GM19468 (cell line): ENCODE results near the gene PTX3.

Experiments used
- ATAC-seq: cut with Tn5 transposase; IDR thresholded peaks from one replicate; pipeline ENCODE4 v1.9.1; 2021; ENCODE audit warnings: mild to moderate bottlenecking, moderate library complexity, moderate number of reproducible peaks; ENCODE audit not compliant: unreplicated experiment; ENCODE audit errors: extremely low read depth

PTX3 gene

DNA sequence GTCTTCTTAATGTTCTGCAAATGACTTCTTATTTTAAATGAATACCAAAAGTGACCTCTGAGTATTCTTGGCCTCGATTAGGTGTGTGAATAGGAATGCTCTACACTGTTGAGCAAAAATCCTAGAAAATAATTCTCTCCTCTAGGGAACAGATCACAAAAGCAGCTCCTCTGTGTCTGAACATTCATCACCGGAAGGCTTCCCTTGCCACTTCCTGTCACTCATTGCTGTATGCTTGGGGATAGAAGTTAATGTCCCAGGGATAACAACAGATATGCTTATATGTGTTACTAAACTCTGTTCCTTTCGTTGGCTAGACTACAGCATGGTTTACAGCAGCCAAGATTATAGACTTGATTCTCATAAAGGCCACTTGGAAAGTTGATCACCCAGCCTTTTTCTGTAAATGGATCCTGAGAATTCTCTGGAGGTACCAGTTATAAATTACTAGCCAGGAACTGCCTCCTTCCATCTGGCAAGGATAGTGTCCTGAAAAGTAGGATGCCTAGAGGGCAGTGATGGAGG, 16.0 kb upstream of the PTX3 start:
- ATAC-seq: no peak

DNA sequence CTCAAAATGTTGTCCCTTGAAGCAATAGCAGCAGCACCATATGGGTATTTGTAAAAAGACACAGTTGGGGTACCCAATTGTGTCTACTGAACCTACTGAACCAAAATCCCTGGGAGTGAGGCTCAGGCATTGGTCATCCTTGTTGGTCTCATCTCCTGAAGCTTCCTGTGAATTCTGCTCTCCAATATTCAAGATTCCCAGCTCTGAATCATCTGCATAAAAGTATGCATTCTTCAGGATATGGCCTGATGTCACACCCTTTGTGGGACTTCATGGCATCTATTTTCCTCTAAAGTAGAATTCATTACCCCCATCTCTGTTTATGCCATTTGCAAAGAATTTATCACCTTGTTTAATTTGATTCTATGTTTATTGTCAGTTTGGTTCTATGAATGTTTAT, 13.3 kb upstream of the PTX3 start:
- ATAC-seq: no peak

DNA sequence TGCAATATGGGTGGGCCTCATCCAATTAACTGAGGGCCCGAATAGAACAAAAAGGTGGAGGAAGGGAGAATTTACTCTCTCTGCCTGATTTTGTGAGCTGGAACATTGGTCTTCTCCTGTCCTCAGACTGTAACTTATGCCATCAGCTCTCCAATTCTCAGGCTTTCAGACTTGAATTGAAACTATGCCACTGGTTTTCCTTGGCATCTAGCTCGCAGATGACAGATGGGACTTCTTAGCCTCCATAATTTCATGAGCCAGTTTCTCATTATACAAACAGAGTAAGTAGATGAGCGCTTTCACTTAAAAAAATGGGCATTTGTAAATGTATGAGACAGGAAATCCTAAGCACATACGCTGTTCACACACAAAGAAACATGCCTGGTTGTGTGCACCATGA, 8.7 kb upstream of the PTX3 start:
- no peak for ATAC-seq

DNA sequence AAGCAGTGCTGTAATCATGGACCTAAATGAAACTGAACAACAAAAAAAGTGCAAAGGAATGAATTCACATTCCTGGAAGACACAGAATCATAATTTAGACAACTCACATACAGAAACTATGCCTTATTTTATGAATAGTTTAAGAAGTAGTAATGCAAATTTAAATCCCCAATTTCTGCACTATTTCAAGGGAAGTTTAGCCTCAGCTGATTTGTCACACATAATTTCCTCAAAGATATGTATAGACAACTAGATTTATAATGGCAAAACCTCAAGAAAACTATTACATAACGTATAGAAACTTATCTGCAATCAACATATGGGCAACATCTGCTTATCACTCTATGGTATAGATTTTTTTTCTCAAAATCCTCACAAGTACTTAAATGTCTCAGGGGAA, 7.8 kb upstream of the PTX3 start:
- no peak for ATAC-seq

DNA sequence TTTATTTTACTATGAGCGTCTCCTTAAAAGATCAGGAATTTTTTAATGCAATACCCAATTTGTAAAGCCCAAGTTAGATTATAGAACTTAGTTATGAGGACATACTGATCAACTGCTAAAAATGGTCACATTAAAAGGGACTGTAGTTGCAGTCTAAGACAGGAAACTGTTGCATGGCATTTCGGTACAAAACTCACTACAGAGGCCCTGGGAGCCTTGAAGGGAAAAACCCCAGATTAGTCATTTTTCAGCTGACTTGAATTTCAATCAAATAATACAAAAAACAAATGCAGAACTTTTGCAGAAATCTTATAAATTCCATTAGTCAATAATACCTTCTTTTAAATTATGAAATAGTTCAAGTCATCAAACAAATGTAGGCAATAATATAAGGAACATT, 6.9 kb upstream of the PTX3 start:
- no peak for ATAC-seq

DNA sequence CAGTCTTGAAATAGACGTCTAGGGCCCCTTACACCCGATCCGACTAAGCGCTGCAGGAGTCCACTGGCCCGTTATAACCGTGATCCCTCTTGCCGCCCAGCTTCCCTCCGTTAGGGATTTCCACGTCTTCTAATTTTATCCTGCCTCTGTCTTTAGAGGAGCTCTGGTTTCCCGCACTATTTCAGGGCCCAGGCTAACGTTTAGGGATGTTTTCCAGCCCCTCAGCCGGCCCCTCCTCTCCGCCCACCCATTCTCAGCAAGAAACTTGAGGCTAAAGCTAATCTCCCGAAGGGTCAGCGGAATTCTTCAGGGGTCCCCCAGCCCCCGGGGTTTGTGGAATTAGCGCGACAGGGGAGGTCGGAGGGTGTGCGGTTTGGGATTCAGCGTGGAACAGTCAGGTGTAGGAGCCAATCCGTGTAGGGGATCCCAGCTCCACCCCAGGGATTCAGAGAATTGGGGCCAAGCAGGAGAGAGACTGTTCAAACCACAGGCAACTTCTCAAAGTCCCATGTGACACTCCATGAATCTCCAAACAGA, 1.6 kb downstream of the PTX3 start:
- no peak for ATAC-seq

DNA sequence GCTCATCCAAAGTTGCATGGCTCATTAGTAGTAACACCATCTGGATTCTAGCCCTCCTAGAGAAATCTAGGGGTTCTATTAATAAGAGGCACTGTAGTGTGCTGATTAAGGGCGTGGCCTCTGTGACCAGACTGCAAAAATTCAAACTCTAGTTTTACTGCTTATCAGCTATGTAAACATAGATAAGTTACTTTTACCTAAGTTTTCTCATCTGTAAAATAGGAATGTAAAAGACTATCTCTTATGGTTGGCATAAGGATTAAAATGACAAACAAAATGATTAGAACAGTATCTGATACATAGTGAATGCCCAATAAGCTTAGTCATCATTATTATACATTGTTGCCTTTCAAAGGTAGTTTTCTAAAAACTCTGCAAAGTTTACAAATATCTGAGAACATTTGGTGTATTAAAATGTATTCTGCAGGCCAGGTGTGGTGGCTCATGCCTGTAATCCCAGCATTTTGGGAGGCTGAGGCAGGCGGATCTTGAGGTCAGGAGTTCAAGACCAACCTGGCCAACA, 4.5 kb downstream of the PTX3 start:
- ATAC-seq: no peak

DNA sequence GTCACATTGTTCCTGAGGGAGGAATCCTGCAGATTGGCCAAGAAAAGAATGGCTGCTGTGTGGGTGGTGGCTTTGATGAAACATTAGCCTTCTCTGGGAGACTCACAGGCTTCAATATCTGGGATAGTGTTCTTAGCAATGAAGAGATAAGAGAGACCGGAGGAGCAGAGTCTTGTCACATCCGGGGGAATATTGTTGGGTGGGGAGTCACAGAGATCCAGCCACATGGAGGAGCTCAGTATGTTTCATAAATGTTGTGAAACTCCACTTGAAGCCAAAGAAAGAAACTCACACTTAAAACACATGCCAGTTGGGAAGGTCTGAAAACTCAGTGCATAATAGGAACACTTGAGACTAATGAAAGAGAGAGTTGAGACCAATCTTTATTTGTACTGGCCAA, 6.1 kb downstream of the PTX3 start:
- no peak for ATAC-seq

DNA sequence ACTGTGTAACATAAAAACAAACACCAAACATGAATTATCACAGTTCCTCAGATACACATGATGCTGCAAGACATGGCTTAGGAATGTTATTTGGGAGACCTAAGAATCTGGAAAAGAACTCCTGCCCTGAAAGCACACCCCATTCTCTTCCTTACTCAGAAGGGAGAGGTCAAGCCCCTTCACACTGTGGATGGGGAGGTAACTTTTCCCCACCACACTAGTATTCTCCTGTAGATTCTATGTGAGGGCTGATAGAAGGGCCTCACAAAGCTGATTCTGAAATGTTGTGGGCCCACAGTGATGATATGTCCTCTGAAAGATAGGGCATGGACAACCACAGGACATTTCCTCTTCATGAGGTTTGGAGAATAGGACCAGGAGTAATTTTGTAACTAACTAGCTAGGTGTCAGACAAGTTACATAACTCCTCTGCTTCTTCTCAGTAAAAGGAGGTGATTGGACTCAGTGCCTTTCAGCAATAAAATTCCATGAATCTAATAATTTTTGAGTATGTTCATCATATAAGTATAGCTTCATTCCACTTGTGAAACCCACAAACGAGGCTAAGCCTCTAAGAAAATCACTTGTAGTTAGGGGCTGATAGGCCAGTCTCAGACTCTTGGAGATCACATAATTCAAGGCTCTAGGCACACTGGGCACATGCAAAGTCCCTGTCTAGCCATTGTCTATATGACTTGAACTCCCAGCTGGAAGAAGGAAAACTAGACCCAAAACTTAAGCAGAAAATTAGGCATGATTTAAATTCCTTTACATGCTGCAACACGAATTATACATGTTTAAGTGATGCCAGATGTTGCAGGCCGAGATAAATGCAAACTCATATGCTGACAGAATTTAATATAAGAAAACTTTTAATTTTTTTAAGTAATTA, 7.5 kb downstream of the PTX3 start:
- ATAC-seq: no peak

DNA sequence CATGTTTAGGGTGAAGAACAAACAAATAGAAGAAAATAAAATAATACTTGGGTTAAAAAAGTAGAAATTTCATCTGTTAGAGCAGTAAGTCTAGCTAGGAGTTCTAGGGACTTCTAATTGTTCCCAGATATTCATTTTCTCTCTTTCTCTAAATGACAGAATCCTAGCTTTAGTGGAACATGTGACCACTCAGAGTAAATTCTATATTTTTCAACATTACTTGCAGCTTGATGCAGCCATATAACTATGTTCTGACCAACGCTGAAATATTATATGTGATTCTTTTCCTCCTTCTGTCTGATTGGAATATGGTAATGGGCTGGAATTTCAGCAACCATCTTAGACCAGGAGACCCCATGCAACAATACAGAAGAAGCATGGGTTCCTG, 8.1 kb downstream of the PTX3 start:
- no peak for ATAC-seq

DNA sequence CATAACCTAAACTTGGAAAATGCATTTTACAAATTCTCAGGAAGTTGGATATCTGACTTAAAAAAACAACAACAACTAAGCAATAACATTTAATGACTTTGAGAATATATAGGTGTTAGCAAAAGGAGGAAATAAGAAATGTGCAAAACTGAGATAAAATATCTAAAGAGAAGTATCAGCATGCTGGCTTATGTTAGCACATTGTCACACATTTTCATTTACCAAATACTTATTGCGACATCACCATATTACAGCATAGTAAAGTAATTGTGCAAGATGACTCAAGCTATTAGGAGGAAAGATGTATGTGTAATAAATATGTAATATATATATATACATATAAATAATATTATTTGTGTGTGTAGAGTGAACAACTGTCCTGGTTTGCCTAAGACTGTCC, 9.2 kb downstream of the PTX3 start:
- ATAC-seq: no peak

DNA sequence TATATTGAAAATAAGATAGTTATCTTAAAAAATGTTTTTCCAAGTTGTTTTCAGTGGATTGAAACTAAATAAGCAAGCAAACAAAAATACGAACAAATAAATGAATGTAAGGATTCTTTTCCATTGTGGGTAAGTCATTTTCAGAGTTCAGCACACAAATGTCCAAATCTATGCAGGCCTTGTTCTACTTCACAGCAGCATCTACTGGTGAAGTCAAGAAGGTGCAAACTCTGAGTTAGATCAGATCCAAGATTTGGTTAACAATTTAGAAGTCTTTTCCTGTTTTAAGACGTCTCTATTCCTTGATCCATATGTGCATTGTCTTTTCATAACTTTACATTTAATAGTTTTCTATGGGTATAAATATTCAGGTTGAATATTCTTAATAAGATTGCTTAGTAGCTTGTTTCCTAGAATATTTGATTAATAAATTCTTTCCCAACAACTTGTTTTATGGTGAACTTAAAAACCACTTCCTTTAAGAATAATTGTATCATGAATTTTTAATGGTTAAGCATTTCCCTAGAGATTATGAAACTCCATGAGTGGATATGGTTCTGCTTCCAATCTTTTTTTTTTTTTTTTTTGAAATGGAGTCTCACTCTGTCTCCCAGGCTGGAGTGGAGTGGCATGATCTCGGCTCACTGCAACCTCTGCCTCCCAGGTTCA, 10.5 kb downstream of the PTX3 start:
- ATAC-seq: no peak

DNA sequence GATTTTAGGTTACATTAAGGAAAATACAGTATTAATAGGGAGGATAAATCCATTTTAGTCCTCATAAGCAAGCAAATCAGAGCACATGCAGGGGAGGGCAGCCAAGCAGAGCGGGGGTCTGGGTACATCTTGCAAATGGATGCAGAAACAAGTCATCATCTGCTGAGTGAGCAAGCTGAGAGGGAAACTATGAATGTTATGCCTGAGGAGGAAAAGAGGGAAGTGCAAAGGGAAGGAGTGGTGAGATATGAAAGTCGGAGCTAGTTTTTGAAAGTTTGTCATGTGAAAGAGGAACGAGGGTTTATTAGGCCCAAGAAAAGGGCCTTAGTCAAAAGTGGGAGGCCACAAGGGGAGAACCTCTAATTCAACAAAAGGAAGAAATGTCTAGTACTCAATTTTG, 15.4 kb downstream of the PTX3 start:
- no peak for ATAC-seq

DNA sequence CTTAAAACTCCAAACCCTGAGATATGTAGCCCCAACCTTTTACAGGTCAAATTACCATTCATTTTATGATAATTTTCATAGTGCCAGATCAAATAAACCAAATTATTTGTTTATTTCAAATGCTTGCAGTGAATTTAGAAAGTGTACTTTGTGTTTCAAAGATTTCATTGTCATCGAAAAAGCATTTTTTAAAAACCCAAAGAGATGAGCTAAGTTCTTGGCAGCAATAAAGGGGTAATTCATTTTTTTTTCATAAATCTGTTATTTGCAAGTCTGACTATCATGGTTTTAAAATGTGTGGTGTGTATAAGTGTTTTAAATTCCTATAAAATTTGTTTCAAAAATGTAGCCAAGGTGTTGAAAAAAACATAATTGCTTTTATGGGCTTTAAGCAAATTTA, 17.2 kb downstream of the PTX3 start:
- ATAC-seq: no peak

DNA sequence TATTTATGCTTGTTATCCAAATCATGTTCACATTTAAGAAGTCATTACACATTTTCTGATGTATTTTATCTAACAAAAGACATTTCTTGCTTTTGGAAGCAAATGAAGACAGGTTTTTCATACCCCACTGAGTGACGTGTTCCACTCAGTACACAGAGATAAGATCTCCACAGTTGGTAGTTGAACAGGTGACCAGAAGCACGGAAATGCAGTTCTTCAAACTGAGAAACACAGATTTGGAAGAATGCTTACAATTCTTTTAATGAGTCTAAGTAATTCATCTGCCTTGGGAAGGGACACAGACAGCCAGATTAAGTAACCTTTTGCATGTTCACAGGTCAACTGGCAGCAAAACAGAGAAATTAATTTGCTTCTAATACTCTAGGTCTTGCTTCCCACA, 23.1 kb downstream of the PTX3 start:
- no peak for ATAC-seq

DNA sequence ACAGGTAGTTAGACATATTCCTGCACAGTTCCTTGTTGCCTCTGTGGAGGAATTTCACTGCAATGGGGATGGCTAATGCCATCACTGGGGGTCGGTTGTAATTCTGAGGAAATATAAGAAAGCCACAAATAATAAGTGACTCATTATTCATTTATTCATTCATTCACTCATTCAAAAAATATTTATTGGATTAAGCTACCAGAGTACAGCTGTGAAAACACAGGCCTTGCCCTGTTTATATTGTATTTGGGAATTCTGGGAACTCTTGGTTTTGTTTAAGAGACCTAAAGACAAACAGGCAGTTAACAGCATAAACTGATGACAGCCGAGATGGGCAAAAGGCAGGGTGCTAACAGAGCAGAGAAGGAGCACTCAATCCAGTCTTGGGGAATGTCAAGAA, 23.6 kb downstream of the PTX3 start:
- no peak for ATAC-seq

DNA sequence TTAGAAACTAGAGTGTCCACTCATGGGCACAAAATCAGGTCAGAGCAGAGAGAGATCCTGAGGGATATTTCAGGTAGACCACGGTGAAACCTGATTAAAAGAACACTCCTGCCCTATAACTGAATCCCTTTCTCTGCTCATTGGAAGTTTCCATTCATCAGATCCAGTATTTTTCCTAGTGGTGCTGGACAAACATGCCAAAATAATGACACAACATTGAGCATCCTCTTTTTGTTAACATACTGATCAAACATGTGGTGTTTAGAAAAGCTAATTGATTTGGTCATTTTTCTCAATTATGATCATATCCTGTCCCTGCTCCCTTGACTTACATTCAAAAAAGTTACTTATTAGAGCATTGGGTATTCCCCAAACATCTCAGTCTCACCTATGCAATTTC, 27.2 kb downstream of the PTX3 start:
- no peak for ATAC-seq

DNA sequence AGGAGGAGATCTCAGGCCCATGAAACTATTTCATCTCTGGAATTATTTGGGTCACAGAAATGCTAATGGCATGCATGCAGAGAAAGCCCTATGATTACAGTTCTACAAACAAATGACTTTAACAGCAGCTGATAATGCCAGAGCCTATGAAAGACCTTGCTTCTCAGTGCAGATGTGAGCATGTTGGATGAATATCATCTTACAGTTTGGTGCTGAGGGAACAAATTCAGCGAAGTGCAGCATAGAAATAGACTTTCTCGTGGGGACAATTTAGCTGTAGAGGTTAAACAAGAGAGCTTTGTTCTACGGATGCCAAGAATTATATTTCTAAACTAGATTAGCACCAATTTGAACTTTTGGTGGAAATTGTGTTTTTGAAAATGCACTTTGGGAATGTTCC, 27.7 kb downstream of the PTX3 start:
- no peak for ATAC-seq

DNA sequence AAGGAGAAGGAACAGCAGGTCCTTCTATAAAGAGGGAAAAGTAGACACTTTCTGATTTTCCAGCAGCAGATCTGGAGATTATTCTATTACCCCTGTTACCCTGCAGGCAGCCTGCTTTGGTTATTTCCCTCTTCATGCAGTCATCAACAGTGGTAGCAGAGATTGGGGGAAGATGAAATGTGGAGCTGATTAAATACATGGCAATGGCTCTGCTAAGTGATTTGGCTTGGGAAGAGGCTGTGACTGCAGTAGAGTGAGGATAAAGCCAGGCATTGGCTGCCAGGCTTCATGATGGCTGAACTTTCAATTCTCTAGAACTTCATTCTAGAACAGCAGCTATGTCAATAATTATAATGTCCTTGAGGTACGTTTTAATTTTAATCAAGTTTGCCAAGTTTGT, 29.1 kb downstream of the PTX3 start:
- ATAC-seq: no peak

DNA sequence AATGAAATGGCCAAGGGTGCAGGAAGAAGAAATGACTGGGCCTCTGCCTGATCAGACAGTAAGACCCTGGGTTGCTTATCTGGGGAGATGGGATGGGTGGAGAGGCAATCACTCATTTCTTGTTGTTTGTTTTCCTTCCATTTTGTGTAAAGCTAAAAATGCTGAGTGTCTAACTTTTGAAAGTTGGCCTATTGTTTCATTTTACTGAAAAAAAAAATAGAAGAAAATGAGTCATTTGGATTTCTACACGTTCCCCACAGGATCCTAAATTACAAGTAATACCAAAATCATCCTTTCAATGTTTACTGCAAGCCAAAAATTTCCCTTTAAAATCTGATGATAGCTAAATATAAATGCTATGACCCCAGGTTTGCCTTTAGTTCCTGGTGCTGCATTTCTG, 30.6 kb downstream of the PTX3 start:
- ATAC-seq: no peak
